Measurements from ENCODE around the gene RILPL2. TPM values are rescaled to one million over a fixed set of nuclear protein-coding genes. Genes with fewer than 3 reads are reported as not detected.

The RILPL2 gene
- total RNA-seq, 1 experiment from 2014 or later: 1.1 TPM

DNA sequence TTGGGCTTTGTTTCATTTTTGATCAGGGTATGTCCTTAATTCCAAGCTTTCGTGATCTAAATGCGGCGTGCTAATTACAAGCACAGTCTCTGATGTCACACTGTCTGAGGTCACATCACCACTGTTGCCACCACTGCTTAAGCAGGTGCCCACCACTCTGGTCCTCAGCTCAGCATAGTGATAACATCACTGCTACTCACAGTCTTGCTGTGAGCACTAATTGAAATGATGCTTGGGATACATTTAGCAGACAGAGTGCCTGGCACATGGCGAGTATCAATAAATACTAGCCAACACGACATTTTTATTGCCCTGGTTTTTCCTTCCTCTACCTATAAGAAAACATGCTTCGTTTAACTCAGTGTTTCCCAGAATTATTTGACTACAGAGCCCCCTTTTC, 7.9 kb downstream of the RILPL2 start (continued):
- TF ChIP-seq, protein P1, sequence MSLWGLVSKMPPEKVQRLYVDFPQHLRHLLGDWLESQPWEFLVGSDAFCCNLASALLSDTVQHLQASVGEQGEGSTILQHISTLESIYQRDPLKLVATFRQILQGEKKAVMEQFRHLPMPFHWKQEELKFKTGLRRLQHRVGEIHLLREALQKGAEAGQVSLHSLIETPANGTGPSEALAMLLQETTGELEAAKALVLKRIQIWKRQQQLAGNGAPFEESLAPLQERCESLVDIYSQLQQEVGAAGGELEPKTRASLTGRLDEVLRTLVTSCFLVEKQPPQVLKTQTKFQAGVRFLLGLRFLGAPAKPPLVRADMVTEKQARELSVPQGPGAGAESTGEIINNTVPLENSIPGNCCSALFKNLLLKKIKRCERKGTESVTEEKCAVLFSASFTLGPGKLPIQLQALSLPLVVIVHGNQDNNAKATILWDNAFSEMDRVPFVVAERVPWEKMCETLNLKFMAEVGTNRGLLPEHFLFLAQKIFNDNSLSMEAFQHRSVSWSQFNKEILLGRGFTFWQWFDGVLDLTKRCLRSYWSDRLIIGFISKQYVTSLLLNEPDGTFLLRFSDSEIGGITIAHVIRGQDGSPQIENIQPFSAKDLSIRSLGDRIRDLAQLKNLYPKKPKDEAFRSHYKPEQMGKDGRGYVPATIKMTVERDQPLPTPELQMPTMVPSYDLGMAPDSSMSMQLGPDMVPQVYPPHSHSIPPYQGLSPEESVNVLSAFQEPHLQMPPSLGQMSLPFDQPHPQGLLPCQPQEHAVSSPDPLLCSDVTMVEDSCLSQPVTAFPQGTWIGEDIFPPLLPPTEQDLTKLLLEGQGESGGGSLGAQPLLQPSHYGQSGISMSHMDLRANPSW (CRISPR knock-in tag; conservative IDR thresholded peaks at IDR 0.05; ENCODE audit: low read depth): no peak
- TF ChIP-seq PREB (CRISPR knock-in tag; IDR thresholded peaks at IDR 0.05; ENCODE audit: borderline replicate concordance) (no peak), RELA (CRISPR knock-in tag; IDR thresholded peaks at IDR 0.05; ENCODE audit: borderline replicate concordance) (no peak)

GRCh38 chr12:123427036-123427769, 9.3 kb downstream of the RILPL2 start:
- ChIA-PET CTCF (no interaction called here), POLR2A (no interaction called here)
- H3K9me3 Mint-ChIP-seq: peaks cover 8% of the 10 kb centered on the region
- TF ChIP-seq NFYB (CRISPR knock-in tag; conservative IDR thresholded peaks at IDR 0.05; ENCODE audit: low read depth): no peak
- TF ChIP-seq TEAD1 (CRISPR knock-in tag; IDR thresholded peaks at IDR 0.05): no peak
- no peak for TF ChIP-seq HMGA2 (CRISPR knock-in tag; IDR thresholded peaks at IDR 0.05)
- no peak for TF ChIP-seq OVOL2 (CRISPR knock-in tag; IDR thresholded peaks at IDR 0.05; ENCODE audit: borderline replicate concordance)
- TF ChIP-seq IRF2 (CRISPR knock-in tag; IDR thresholded peaks at IDR 0.05; ENCODE audit: borderline replicate concordance, low read depth): no peak
- TF ChIP-seq NR3C1 (CRISPR knock-in tag; conservative IDR thresholded peaks at IDR 0.05; ENCODE audit: low read depth): no peak
- no peak for TF ChIP-seq GTF2I (CRISPR knock-in tag; conservative IDR thresholded peaks at IDR 0.05)
- TF ChIP-seq, protein P2, sequence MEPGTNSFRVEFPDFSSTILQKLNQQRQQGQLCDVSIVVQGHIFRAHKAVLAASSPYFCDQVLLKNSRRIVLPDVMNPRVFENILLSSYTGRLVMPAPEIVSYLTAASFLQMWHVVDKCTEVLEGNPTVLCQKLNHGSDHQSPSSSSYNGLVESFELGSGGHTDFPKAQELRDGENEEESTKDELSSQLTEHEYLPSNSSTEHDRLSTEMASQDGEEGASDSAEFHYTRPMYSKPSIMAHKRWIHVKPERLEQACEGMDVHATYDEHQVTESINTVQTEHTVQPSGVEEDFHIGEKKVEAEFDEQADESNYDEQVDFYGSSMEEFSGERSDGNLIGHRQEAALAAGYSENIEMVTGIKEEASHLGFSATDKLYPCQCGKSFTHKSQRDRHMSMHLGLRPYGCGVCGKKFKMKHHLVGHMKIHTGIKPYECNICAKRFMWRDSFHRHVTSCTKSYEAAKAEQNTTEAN (CRISPR knock-in tag; IDR thresholded peaks at IDR 0.05): no peak
- no peak for TF ChIP-seq PRDM15 (CRISPR knock-in tag; IDR thresholded peaks at IDR 0.05)
- no peak for TF ChIP-seq E2F4 (CRISPR knock-in tag; IDR thresholded peaks at IDR 0.05; ENCODE audit: borderline replicate concordance, low read depth)
- TF ChIP-seq MYBL2 (CRISPR knock-in tag; IDR thresholded peaks at IDR 0.05): no peak
- TF ChIP-seq NFATC4 (CRISPR knock-in tag; IDR thresholded peaks at IDR 0.05): no peak
- TF ChIP-seq ZNF317 (CRISPR knock-in tag; IDR thresholded peaks at IDR 0.05; ENCODE audit: borderline replicate concordance, low read depth): no peak
- TF ChIP-seq JAZF1 (CRISPR knock-in tag; IDR thresholded peaks at IDR 0.05): no peak
- TF ChIP-seq FOXJ3 (CRISPR knock-in tag; IDR thresholded peaks at IDR 0.05; ENCODE audit: borderline replicate concordance): no peak
- no peak for TF ChIP-seq NFE2L1 (CRISPR knock-in tag; IDR thresholded peaks at IDR 0.05)
- TF ChIP-seq ATF1 (CRISPR knock-in tag; IDR thresholded peaks at IDR 0.05): no peak
- DNase-seq (ENCODE audit: low spot score) (no peak), ATAC-seq (no peak)
- H3K36me3 Mint-ChIP-seq: 0 out of 2 replicates have a peak, but pooled peaks cover 2% of the 10 kb centered on the region
- H3K27ac Mint-ChIP-seq: no peak overlapping the region
- H3K4me1 Mint-ChIP-seq: no peaks in the 10 kb centered on the region
- no peak overlapping the region for H3K4me3 Mint-ChIP-seq
- no peaks in the 10 kb centered on the region; the same call in 1 of the 2 replicates for H3K27me3 Mint-ChIP-seq (ENCODE audit: low read depth)
